Activated CD4-positive, alpha-beta T cell treated with anti-CD3 and anti-CD28 coated beads, Interleukin-2, amount 50 U/mL, for 1 hour (primary cell): ENCODE measurements around the gene RABGAP1L.

Source experiments
- DNase-seq: peaks from one replicate; pipeline ENCODE4 v3.0.0-alpha.2; 2020

The RABGAP1L gene

DNA sequence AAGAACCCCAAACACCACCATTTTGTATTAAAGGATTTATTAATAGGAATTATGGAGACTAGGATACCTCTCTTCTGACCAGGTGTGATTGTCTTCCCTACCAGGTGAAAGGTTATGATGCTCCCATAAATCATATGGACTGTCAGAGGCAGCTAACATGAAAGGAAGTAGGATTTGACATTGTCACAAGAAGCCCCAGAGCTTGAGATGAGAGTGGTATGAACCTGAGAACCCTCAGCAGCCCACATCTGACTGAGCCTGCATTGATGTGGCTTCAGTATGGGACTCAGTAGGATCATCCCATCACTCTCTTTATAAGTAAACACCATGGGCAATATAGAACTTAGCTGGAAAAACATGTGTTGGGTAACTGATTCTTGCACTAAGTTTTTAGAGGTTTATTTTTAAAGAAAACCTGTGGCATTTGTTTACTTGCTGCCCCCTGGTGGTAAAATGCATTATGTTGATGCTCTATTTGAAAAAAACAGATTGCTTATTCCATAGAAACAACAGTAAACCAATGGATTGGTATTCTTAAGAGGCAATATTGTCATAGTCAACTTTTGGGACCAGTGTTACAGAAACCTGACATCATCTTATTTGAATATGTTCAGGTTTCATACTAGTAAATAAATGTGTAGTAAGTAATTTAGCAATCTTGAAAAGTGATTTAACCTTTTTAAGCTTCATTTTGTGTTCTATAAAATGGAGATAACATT lies 823.8 kb downstream of the RABGAP1L start:
- peak; percentile 32 for DNase-seq

DNA sequence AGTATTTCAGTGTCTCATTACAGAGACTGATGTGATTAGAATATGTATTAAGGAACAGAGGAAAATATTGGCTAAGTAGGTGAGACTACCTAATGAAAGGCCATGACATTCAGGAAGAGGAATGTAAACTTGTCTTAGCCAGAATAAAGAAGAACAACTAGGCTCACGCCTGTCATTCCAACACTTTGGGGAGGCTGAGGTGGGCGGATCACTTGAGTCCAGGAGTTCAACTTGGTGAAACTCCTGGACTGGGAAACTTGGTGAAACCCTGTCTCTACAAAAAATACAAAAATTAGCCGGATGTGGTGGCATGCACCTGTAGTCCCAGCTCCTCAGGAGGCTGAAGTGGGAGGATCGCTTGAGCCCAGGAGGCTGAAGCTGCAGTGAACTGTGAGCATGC lies 825.6 kb downstream of the RABGAP1L start:
- DNase-seq, result no peak

DNA sequence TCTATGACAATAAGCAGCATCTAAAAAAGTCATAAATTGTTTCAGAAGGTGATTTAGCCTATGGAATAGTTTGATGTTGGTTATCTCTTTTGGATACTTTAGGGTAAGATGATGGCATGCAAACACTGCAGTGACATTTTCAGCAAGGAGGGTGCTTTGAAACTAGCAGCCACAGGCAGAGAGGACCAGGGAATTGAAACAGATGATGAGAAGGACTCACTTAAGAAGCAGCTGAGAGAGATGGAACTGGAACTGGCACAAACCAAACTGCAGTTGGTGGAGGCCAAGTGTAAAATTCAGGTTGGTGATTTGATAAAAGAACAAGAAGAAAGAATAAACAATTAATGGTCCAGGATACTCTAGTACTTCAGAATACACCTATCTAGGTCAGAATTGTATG lies 829.2 kb downstream of the RABGAP1L start:
- no peak for DNase-seq

DNA sequence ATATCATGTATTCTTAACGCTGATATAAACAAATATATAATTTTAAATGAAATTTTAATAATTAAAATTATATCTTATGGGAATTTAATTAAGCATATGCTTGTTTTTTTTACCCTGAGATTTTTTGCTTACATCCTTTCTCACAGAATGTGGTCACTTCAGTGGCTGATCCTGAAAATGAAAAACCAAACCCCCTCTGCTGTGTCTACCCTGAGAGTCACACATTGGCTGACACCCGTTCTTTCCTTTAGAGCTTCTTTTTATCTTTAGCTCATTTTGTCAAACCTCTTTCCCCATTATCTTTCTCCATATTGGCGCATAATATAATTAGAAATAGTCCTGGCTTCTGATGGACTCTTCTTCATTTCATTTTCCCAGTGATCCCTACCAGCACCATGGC lies 829.7 kb downstream of the RABGAP1L start:
- no peak for DNase-seq

DNA sequence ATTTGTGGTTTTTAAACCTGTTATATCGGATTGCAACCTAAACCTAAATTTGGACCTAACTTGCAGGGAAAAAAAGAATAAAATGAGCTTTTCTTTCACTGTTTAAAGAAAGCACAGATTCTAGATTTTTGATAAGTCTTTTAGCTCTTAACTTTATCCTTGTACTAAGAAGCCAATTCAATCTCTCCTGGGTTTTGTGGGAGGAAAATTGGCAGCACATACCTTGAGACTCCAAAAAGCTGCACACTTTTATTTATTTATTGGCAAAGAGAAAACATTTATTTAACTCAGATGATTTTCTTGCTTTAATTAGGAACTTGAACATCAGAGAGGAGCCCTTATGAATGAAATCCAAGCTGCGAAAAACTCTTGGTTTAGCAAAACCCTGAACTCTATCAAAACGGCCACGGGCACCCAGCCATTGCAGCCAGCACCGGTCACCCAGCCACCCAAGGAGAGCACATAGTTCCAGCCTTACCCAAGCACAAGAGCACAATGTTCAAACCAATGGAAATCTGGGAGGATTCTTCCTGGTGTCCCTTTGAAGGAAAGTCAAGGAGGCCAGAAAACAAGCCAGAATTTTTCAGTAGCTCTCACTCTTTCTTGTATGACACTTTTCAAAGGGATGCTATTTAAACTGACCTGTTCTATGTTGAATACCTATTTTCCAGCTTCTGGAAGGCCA lies 830.4 kb downstream of the RABGAP1L start:
- no peak for DNase-seq

DNA sequence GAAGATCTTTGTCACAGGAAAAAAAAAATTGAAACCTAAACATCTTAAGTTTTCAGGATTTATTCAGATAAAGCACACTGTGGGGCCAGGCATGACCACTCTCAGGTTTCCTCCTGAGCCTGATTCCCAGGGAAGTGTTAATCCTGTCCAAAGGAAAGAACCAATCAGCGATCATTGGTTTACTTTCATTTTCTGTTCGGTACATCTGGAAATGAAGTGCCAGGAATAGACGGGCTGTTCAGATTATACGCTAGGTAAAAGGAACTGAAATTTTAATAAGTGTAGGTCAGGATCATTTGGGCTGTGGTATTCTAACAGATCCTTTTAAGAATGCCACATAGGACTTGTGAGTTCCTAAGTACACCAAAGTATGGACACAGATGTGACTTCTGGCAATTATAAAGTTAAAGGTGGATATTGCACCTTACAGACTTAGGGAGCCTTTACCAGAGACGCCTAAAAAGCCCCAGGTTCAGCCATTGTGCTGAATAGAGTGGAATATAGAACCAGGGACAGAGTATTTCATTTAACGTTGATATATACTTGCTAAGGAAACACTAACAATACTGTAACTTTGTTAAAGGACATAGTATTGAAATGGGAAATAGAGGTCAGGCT lies 831.2 kb downstream of the RABGAP1L start:
- DNase-seq, result no peak

DNA sequence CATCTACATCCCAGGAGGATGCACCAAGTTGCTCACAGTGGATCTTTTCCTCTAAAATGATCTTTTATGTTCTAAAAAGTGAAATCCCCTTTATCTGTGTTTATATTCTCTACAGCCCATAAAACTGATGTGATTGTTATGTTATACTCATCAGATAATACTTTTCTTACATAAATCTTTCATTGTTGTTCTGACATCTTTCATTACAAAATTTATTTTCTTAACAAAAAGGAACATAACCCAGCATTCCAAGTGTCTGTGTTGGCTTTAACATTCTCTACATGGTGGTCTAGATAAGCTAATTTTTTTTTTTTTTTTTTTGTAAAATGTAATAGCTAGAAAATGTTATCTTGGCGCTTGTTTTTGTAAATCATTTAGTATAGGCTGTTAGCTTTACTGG lies 832.2 kb downstream of the RABGAP1L start:
- DNase-seq, result no peak

DNA sequence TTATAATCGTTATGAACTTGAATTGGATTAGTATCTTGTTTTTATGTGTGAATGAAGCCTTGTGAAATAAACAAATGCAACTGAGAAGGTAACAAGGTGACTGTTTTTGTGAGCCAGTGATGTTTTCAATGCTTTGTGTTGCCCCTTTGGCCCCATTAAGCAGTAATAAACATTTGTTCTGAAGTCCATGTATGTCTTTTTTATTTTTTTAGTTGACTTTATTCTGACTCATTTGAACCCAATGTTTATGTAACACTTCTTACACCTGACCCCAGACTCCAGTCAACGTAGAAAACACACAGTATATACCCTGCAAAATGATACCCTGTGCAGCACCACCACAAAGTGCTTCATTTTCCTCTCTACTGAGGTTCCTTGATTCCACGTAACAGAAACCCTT lies 835.8 kb downstream of the RABGAP1L start:
- DNase-seq, result no peak

DNA sequence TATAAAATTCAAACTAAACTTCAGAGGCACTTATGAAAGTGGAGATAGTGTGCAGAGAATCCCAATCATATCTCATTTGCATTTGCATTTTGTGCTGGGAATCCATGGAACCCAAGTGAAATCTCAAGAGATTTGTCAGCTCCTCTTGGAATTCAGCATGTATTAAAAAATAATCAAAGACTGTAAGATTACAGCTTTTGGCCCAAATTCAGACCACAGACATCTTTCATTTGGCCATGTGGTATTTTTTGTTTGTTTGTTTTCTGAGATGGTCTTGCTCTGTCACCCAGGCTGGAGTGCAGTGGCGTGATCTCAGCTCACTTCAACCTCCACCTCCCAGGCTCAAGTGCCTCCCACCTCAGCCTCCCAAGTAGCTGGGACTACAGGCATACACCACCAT lies 836.6 kb downstream of the RABGAP1L start:
- DNase-seq, result no peak

DNA sequence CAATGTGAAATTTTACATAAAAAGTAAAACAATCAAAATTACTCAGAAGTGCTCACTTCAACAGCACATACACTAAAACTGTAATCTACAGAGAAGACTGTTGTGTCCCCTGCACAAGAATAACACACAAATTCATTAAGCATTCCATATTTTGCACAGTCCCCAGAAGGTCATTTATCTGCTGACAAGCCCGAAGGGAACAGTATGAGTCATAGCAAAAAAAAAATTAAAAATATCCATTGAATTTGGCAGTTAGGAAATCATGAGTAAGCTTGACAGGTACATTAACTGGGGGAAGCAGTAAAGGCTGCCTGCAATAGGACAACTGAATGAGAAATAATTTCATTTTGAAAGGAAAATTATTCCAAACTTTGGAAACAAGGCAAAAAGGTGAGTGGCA lies 837.2 kb downstream of the RABGAP1L start:
- no peak for DNase-seq

DNA sequence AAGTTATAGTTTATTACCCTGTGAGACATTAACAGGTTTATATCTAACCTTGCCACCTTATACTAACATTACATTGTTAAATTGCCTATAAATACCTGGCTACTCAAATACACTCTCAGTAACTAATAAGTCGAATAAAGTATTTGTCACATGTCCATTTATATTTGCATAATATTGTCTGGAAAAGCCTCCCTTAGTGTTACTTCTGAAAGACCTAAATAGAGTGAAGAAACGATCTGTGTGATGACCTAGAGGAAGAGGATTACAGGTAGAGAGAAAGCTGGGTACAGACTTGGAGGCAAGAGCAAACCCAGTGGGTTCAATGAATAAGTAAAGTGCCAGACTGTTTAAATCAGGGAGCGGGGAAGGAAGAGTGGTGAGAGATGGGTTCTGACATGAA lies 837.7 kb downstream of the RABGAP1L start:
- no peak for DNase-seq

DNA sequence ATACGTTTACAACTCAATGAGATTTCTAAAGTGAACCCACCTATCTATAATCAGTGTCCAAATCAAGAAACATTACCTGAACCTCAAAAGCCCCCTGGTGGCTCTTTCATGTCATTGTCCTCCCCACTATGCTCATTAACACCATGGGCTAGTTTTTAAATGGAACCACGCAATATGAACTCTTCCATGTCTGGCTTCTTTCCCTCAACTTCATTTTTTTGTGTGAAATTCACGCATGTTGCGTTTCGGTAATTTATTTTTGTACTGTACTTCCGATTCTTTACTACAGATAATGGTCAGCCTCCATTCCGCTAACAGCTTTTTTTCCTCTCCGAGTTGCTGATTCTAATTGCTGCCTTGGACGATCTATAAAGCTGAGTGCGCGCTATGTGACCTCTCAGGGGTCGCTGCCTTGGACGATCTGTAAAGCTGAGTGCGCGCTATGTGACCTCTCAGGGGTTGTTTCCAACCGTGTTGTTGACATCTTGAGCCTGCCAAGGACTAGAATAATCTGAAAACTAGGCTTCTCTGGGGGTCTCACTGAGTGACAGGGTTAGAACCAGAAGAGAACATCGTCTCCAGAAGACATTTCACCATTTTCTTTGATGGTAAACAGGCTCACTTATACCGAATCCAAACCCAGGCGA lies 839.4 kb downstream of the RABGAP1L start:
- peak; percentile 33 for DNase-seq

DNA sequence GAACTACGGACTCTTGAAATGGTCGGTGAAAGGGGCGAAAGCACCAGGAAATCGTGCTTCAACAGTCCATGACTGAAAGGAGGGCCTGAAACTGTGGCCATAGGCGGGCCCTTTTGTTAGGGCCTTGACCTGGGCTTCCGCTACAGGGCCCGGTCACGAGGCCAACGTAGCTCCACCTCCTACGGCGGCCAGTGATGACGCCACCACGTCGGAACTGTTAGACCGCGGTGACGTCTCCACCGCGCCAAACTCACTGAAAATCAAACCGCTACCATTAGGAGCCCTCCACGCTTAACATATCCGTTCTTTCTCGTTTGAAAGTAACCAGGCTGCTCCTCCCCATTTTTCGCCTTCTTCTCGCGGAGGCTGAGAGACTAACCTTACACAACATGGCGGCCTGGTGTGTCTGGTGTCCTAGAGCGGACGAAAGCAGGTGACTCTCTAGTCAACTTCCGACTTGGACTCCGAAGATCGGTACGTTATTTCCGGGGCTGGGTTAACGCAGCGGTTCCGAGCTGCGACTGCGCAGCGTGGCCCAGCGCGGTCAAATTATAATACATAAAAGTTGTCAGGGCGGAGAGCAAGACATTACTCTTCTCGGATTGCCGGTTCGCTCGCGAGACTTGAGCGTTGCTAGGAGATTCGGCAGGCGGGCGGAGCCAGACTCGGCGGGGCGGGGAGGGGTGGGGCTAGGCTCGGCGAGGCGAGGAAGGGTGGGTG lies 840.1 kb downstream of the RABGAP1L start:
- peak; percentile 97 for DNase-seq

DNA sequence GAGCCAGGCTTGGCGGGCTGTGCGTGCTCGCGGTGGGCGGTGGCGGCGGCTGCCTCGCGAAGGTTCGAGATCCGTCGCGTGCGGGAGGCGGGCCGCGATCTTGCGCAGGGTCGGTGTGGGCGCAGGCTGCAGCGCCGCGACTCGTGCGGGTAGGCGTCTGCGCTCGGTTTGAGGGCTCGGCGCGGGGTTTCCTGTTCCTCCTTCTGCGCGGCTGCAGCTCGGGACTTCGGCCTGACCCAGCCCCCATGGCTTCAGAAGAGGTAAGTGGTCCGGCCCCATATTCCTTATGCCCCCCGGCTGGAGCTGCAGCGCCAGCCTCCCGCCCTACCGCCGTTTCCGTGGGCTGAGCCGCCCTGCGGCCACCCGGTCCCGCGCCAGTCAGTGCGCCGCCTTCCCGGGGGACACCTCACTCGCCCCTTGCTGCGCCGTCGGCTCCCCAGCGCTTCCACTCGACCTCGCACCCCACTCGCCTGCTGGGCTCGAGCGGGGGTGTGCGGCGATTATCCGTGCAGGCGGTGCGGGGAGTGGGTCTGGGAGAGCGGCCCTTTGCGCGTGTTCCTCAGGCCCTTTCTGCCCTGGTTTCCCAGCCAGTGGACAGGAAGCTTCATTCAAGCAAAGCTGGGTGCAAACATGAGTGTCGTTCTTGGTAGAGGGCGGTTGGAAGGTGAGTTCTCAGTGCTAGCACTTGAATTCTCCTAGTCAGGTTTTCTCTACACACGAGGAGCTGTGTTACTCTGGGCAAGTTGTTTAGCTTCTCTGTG lies 840.8 kb downstream of the RABGAP1L start, which contains the start of gene CACYBP:
CACYBP (plus strand) TSS at position 12 of the 761 bp plus-strand sequence; CDS start at position 246, 234 bp downstream.
- DNase-seq, result peak; percentile 28

DNA sequence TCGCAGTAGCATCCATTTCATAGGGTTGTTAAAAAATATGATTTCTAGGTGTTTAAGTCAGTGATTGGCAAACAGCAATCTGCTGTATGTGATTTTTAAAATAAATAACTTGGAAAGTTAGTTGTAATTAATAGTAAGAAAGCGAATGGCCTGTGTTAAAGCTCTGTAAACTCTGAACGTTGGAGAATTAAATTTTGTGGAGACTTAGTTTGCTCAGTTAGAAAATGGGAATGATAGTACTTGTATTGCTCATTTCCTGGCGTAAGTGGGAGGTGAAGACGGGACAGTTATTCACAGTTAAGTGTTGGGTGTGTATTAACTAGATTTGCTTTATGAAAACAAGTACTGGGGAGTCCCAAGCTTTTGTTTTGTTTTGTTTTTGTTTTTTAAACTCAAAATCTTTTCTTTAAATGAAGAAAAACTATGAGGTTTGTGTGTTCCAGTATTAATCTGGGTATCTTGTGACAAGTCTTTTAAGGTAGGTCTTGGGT lies 841.4 kb downstream of the RABGAP1L start:
- no peak for DNase-seq

DNA sequence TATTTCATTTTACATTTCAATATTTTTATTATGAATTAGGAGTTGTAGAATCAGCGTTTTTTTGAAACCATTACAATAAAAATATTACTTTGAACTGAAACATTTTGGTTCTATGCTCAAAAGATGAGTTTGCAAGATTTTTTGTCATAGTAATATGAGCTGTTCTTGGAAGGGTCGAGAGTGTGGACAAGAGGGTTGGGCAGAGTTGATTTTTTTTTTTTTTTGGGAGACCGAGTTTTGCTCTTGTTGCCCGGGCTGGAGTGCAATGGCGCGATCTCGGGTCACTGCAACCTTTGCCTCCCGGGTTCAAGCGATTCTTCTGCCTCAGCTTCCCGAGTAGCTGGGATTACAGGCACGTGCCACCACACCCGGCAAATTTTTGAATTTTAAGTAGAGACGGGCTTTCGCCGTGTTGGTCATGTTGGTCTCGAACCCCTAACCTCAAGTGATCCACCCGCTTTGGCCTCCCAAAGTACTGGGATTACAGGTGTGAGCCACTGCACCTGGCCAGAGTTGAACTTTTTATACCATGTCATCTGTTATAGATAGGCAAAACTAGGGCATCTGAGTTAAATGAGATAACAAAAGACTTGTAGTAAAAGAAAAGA lies 843.7 kb downstream of the RABGAP1L start:
- no peak for DNase-seq

DNA sequence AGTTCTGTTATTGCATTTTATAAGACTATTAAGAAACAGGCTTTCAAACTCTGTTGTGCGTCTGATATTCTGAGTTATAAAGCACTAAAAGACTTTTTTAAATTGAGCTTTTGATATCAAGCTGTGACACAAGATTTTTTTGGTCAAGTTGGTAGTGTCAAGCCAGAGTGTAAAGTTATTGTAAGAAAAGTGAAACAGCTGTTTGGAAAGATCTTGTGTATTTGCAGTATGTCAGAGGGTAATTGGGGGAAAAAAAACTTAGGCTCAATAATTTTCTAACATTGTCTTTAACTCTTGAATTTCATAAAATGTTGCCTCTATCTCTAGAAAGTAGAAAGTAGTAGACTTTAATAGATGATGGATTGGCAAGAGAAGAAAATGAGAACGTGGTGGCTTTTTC lies 844.2 kb downstream of the RABGAP1L start:
- no peak for DNase-seq

DNA sequence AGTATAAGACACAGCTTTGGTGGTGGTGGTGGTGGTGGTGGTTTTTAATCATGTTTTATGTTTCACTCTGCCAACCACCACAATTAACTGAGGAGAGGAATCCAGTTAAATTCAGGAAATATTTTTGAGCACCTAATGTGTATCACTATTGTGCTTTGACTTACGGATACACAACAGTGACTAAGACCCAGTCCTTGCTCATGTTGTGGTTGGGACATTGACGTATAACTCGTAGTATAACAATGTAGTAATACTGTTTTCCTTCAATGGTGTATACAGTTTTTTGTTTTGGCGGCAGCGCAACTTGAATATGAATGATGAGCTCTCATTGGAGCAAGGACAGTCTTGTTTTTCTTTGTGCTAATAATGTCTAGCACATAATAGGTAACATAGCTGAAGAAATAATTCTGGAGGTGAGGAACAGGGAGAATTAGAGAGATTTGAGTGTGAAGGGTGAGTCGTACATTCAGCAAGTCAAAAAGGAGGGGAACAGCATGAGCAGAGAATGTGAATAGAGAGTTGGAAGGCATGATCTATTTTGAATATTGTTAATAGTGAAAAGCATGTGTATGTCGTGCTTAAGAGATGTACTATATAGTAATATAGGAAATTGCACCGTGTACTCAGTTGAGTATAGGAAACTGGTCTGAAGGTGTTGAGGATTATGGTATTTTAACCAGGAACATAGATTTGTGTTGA lies 845.9 kb downstream of the RABGAP1L start:
- no peak for DNase-seq

DNA sequence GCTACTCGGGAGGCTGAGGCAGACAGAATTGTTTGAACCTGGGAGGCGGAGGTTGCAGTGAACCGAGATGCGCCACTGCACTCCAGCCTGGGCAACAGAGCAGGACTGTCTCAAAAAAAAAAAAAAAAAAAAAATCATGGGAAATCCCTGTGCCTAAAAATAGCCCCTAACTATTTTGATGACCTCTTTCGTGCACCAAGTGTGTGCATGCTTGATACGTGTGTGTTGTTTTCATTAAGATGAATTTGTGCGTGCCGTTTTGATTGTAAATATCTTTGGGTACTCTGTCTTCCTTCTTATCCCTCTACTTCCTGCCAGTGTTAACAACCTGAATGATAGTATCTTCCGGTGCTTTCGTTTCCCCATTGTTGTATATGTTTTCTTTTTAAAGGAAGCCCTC lies 850.2 kb downstream of the RABGAP1L start:
- no peak for DNase-seq

DNA sequence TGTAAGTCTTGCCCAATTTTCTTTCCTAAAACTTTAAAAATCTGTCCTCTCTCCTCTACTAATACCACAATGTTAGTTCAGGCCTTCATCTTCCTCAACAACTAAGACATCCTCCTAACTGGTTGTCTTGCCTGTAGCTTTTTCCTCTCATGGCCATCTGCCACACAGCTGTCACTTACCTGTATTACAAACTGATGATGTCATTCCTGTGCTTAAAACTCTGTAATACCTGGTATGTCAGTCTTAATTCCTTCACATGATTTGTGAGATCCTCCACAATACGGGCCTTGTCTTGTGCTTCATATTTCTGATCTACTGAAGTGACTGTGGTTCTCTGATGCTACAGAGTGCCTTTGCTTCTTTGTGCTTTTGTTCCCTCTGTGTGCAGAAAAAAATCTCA lies 854.1 kb downstream of the RABGAP1L start:
- no peak for DNase-seq

DNA sequence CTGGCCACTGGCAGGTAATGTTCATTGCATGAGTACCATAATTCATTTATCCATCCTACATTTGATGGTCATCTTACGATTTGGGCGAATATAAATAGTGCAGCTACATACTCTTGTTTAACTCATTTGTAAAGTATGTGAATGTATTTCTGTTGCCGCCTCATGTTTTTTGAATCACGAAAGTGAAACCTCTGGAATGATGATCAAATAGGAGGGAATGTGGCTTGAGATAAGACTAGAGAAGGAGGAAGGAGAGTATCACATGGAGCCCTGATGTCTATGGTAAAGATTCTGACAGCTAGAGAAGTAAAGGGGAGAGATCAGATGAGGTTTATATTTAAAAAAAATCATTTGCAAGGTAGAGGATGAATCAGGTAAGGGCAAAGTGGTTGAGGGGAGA lies 855.9 kb downstream of the RABGAP1L start:
- DNase-seq, result no peak
